Left ventricle myocardium inferior (tissue), 1 donor: Measurements from ENCODE around the gene RPRD1B. TPM values are rescaled to one million over a fixed set of nuclear protein-coding genes. Genes with fewer than 3 reads are reported as not detected.

Source experiments
- DNase-seq: peaks from one replicate; pipeline ENCODE4 v3.0.0-alpha.2; 2020
- H3K27ac ChIP-seq: fragments of 200-600 bp; replicated peaks from 2 replicates; pipeline ENCODE4 v1.8.0; 2021
- H3K27me3 ChIP-seq: fragments of 200-600 bp; 2 replicates; pipeline ENCODE4 v1.8.0; 2021; ENCODE audit warnings: low read depth
- H3K36me3 ChIP-seq: fragments of 200-600 bp; 2 replicates; pipeline ENCODE4 v1.8.0; 2021
- H3K4me1 ChIP-seq: fragments of 200-600 bp; 2 replicates; pipeline ENCODE4 v1.8.0; 2021
- H3K4me3 ChIP-seq: fragments of 200-600 bp; 2 replicates; pipeline ENCODE4 v1.8.0; 2021; ENCODE audit warnings: mild to moderate bottlenecking, moderate library complexity
- H3K9me3 ChIP-seq: fragments of 200-600 bp; replicated peaks from 2 replicates; pipeline ENCODE4 v1.8.0; 2021
- intact Hi-C: fragments of 100-400 bp; cut with micrococcal nuclease; formaldehyde crosslinking; loops from one replicate; pipeline ENCODE4 v1.11.0; 2022
- total RNA-seq: library from RNA; stranded (reverse); fragmentation: NEBNext Ultra II Directional; extraction: Animal tissue kit (Norgen Biotek cat#: 25700); gene quantifications from one replicate; pipeline ENCODE4 v1.2.1, GENCODE V29; 2021
- TF ChIP-seq, protein P1 (sequence below): fragments of 200-600 bp; IDR thresholded peaks from 2 replicates; pipeline ENCODE4 v1.8.0; 2021; ENCODE audit warnings: antibody characterized with exemption, mild to moderate bottlenecking, borderline replicate concordance
- donor health status: DM: no; HTN: yes; CAD: no; lungs with severe emphysema.

The RPRD1B gene
- total RNA-seq, 1 donor from 2014 or later = 58.9 TPM

DNA sequence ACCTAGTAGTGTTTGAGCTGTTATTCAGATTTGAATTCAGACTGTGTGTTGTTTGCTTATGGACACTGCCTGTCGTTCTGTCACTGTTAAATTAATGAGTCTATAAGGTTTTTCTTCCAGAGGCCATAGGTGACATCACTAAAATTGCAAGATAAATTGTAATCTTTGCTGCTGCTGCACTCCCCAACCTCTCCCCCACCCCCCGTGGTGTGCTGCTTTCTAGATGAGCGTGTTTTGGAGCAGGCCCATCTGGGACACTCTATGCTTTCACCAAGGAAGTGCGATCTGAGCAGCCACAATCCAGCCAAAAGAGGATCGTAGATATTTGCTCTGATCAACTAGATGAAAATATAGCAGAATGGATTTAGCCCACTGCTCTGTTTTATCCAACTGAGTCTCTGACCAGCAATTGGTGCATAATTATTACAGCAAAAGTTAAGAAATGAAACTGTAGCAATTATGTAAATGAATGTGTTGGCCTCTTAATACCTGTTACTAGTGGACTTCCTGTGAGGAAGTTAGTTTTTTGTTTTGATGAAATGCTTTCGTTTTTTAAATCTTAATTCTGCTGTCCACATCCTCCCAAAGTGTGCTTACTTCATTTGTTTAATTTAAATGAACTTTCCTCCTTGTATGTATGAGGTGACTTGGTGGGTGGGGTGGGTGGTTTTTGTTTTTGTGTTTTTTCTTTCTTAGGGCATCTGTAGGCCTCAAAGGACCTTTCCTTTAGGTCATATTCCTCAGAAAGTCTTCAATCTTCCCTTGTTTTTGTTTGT is 58.1 kb downstream of the RPRD1B start:
- H3K4me1 ChIP-seq = peaks cover 89% of the 10 kb centered on the region
- H3K27me3 ChIP-seq = no peaks in the 10 kb centered on the region
- H3K27ac ChIP-seq = peak overlapping the region; percentile 86
- H3K36me3 ChIP-seq = peaks cover 43% of the 10 kb centered on the region
- H3K9me3 ChIP-seq = no peaks in the 10 kb centered on the region
- H3K4me3 ChIP-seq = no peak overlapping the region
- TF ChIP-seq, protein P1, sequence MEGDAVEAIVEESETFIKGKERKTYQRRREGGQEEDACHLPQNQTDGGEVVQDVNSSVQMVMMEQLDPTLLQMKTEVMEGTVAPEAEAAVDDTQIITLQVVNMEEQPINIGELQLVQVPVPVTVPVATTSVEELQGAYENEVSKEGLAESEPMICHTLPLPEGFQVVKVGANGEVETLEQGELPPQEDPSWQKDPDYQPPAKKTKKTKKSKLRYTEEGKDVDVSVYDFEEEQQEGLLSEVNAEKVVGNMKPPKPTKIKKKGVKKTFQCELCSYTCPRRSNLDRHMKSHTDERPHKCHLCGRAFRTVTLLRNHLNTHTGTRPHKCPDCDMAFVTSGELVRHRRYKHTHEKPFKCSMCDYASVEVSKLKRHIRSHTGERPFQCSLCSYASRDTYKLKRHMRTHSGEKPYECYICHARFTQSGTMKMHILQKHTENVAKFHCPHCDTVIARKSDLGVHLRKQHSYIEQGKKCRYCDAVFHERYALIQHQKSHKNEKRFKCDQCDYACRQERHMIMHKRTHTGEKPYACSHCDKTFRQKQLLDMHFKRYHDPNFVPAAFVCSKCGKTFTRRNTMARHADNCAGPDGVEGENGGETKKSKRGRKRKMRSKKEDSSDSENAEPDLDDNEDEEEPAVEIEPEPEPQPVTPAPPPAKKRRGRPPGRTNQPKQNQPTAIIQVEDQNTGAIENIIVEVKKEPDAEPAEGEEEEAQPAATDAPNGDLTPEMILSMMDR = no peak
- DNase-seq = no peak
- intact Hi-C loops = no loop called here

DNA sequence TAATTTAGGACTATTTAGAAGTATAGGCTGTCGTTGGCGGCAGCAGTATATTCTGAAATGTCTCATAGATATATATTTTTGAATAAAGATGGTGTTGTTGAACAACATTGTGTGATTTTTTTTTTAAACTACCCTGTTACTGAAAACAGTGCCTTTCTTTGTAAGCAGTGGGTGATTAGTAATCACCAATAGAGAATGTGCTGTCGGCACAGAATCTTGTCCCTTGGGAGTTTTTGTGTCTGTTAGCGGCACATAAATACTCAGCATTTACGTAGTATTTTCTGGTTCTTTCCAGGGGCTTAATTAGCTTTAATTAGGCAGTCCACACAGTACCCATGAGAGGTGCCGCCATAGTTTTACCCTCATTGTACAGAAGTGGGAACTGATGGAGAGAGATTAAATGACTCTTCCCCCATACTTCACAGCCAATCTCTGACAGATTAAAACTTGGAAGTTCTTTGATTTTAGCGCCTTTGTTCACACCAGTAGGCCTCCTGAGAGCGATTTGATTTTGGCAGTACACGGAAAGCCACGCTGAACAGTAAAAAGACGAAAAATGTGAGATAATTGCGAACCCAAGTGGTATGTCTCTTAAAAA is 58.8 kb downstream of the RPRD1B start:
- Histone ChIP-seq H3K9me3 (no peaks in the 10 kb centered on the region), H3K36me3 (peaks cover 36% of the 10 kb centered on the region), H3K4me1 (peaks cover 82% of the 10 kb centered on the region), H3K27me3 (no peaks in the 10 kb centered on the region), H3K4me3 (no peak overlapping the region), H3K27ac (peak overlapping the region; percentile 86)
- TF ChIP-seq, protein P1 = no peak
- DNase-seq = no peak
- intact Hi-C loops = no loop called here

DNA sequence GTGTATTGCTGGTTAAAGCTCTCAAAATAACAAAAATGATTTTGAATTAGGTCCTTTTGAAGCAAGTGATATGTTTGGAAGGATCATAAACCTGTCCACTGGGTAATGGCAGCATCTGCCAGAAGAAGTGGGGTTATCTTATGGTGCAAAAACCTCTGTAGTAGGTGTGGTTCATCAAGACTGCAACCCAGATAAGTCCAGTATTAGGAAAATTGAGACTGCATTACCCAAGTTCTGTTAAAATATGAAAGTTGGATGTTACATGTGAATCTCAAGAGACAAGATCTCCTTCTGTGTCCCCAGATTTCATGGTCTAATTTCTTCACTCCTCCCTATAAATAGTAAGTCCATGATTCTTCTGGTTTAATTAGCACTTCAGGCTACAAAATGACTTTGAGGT is 59.4 kb downstream of the RPRD1B start:
- Histone ChIP-seq H3K4me1 (peaks cover 79% of the 10 kb centered on the region), H3K27ac (peak overlapping the region; percentile 86)
- intact Hi-C loops = no loop called here

DNA sequence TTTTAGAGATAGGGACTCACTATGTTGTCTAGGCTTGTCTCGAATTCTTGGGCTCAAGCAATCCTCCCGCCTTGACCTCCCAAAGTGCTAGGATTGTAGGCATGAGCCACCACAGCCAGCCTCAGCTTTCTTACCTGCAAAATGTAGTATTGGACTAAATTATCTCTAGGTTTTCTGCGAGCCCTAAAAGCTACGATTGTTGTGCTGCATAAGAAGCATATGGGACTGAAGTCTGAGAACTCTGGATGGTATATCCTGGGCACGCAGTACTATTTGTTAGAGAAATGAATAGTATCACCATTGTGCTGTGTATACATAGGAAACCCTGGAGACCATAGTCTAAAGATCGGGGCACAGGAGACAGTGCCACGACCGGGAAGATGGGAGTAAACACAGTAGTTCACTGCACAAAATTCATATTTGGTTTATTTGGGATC is 60.1 kb downstream of the RPRD1B start:
- Histone ChIP-seq H3K4me1 (peaks cover 74% of the 10 kb centered on the region), H3K27ac (peak overlapping the region; percentile 86)
- intact Hi-C loops = no loop called here

More for the DNA sequence above, 59.4 kb downstream of the RPRD1B start:
- TF ChIP-seq, protein P1 = no peak
- no peaks in the 10 kb centered on the region for H3K9me3 ChIP-seq
- no peak overlapping the region for H3K4me3 ChIP-seq
- DNase-seq = no peak
- no peaks in the 10 kb centered on the region for H3K27me3 ChIP-seq
- peaks cover 30% of the 10 kb centered on the region for H3K36me3 ChIP-seq

DNA sequence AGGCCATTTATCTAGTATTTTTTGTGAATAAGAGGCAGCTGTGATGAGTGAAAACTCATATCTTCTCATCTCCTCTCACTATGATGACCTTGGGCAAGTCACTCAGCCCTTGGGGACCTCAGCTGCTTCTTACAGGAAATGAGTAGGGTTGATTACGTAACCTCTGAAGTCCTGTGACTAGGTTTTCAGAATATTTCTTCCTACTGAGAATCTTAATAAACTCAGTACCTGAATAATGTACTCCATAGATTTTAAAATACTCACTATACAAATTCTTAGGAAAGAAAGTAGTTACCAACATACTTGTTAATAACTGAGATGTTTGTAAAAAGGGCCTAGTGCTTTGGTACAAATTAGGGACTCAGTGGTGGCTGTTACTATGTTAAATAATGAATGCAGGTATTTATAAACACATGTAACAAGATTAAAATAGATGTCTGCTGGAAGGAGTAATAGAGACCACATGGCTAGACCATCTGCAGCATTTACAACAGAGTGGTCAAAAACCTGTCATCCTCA is 60.9 kb downstream of the RPRD1B start:
- H3K27me3 ChIP-seq = no peaks in the 10 kb centered on the region
- DNase-seq = peak; percentile 53
- intact Hi-C loops = no loop called here

More for the DNA sequence above, 60.1 kb downstream of the RPRD1B start:
- DNase-seq = no peak
- TF ChIP-seq, protein P1 = no peak
- H3K9me3 ChIP-seq = no peaks in the 10 kb centered on the region
- H3K4me3 ChIP-seq = no peak overlapping the region
- H3K36me3 ChIP-seq = peaks cover 23% of the 10 kb centered on the region
- no peaks in the 10 kb centered on the region for H3K27me3 ChIP-seq

More for the DNA sequence above, 60.9 kb downstream of the RPRD1B start:
- Histone ChIP-seq H3K27ac (peak overlapping the region; percentile 86), H3K36me3 (peaks cover 16% of the 10 kb centered on the region), H3K4me1 (peaks cover 70% of the 10 kb centered on the region), H3K9me3 (no peaks in the 10 kb centered on the region), H3K4me3 (no peak overlapping the region)
- TF ChIP-seq, protein P1 = no peak
